Measurements from ENCODE around the gene TBC1D4.

Gene TBC1D4

GRCh38 chr13:75416327-75417011 is 65.5 kb downstream of the TBC1D4 start:
- DNase-seq, result no peak

GRCh38 chr13:75415694-75416093 is 66.3 kb downstream of the TBC1D4 start:
- no peak for DNase-seq

DNA sequence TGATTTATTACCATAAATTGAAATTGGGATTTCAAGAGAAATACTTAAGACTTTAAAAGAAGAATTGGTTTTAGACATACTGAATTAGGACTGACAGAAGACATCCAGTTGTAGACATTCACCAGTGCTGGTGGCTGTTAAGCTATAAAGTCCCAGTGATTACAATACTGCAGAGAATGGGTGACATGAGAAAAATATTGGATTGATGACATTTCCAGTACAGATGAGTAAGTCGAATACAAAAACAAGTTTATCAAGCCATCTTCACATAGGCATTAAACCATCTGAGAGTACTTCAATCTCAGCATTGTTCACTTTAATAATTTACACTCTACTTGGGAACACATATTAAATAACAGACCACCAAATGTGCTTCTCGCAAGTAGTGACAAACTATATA is 66.8 kb downstream of the TBC1D4 start:
- no peak for DNase-seq

- DNase-seq, result no peak
Measured at GRCh38 chr13:75414036-75414827, 67.7 kb downstream of the TBC1D4 start.

GRCh38 chr13:75411924-75412537 is 69.9 kb downstream of the TBC1D4 start:
- no peak for DNase-seq

- DNase-seq, result no peak
Measured at GRCh38 chr13:75410207-75410606, 71.8 kb downstream of the TBC1D4 start.

DNA sequence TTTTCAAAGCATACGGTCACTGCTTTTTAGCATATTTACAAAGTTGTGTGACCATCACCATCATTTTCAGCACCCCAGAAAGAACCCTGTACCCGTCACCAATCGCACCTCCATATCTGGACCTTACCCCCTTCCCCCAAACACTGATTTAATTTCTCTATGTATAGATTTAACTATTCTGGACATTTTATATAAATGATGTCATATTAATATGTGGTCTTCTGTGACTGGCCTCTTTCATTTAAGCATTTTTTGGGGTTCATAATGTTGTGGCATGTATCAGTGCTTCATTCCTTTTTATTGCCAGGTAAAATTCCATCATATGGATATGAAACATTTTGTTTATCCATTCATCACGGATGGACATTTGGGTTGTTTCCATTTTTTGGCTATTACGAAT is 74.0 kb downstream of the TBC1D4 start:
- no peak for DNase-seq

GRCh38 chr13:75407473-75407872 is 74.5 kb downstream of the TBC1D4 start:
- DNase-seq, result no peak

GRCh38 chr13:75405976-75406703 is 75.8 kb downstream of the TBC1D4 start:
- no peak for DNase-seq

DNA sequence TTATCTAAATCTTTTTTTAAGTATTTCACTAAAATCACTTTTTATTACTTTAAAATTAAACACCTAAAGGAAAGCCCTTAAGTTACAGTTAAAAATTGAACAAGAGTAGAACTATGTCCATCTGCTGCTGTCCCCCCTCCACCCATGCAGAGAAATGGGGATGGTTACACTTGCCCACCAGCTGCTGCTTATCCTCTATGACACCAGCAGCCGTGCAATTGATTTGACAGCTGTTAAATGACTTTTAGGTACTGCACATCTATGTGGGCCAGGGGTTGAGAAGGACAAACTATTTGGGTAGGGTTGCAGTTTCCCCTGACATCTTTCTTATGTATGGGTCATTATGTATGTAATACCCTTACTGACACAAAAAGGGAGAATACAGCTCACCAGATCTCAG is 77.2 kb downstream of the TBC1D4 start:
- DNase-seq, result no peak

- no peak for DNase-seq
Measured at GRCh38 chr13:75402787-75403186, 79.2 kb downstream of the TBC1D4 start.

- DNase-seq, result no peak
Measured at GRCh38 chr13:75400775-75401174, 81.2 kb downstream of the TBC1D4 start.

DNA sequence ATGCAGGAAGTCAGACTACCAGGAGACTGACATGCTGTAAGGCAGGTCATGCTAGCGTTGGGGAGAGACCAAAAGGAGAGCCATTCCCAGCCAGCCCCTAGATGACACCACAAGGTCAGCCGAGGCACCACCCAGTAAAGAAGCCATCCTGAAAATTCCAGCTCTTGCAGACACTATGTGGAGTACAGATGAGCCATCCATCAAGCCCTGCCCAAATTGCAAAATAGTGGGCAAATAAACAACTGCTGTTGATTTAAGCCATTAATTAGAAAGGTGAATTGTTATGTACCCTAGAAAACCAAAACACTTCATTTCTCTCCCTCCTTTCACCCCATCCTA is 82.1 kb downstream of the TBC1D4 start:
- DNase-seq, result no peak

DNA sequence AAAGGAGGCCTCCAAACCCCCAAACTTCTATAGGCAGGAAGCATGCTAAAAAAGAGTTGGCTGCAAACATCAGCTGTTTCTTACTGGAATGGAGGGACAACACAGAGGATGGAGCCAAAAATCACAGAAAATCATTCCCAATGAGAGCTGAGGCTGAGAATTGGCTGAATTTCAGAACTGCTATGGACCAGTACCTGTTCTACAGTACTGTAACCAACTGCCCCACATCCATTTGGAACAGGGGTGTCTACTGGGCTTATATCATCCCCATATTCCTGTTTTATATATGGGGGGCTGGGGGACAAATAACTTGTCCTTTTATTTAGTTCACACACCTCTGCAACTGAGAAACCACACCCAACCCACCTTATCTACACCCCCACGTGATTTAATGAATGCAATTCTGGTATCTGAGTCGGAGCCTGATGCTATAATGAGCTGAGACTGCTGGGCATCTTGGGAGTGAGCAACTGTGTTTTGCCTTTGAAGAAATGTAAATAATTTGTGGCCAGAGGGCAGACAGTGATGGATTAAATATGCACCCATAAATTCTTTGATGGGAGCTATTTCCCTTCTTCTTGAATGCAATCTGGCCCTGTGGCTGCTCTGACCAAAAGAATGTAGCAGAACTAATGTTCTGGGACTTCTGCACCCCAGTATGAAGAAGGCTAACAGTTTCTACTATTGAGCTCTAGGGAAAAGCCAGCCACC is 82.6 kb downstream of the TBC1D4 start:
- DNase-seq, result no peak

DNA sequence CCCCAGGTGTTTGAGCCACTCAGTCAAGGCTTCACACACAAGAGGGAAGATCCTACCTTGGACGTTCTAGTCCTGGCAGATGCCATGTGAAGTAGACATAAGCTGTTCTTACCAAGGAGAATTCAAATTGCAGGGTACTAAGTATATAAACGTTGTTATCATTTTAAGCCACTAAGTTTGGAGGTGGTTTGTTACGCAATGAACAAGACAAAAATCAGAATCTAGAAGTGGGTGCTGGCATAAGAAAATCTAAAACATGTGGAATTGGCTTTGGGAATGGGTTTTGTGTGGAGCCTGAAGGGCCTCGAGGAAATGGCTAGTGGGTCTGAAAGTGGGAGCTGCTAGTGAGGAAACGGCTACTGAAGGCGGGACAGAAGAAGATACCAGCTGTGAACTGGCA is 83.9 kb downstream of the TBC1D4 start:
- DNase-seq, result no peak

DNA sequence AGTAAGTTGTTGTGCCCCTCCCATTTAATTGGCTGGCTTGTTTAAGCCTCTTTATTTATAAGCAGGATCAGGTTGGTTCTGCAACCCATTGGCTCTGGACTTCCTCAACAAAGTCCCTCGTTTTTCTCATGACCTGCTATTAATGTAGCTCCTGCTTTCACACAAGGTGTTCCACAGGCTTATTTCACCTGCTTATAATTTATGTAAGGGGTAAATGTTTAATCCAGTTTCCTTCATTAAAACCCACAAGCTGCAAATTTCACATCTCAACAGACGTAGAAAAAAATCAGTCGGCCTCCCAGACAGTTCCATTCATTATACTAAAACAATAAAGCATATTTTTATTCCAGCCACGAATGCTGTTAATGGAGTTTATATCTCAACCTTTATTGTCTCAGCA is 86.1 kb downstream of the TBC1D4 start:
- DNase-seq, result no peak

GRCh38 chr13:75395066-75395465 is 86.9 kb downstream of the TBC1D4 start:
- no peak for DNase-seq

- no peak for DNase-seq
Measured at GRCh38 chr13:75393839-75394520, 88.0 kb downstream of the TBC1D4 start.

- no peak for DNase-seq
Measured at GRCh38 chr13:75391432-75392100, 90.4 kb downstream of the TBC1D4 start.

- DNase-seq, result no peak
Measured at GRCh38 chr13:75390229-75390628, 91.7 kb downstream of the TBC1D4 start.

DNA sequence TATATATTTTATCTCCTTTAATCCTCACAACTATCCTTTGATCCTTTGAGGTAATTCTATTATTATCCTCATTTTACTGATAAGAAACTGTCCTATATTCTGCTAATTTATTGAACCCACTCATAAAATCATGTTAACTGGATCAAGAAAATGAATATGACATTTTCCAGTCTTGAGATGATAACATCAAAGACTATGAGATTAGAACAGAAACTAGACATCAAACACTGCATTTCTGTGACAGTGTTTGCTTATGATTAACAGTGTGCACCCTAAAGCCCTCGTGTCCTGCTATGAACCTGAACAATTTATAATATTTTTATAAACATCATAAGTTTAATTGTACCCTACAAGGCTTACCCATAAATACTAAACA is 96.3 kb downstream of the TBC1D4 start:
- no peak for DNase-seq

Measured in activated CD4-positive, alpha-beta T cell treated with anti-CD3 and anti-CD28 coated beads, Interleukin-2, amount 50 U/mL, for 4 hours (primary cell).